Transverse colon (tissue), 4 donors: Measurements from ENCODE around the gene CADPS2. TPM values are rescaled to one million over a fixed set of nuclear protein-coding genes. Genes with fewer than 3 reads are reported as not detected.

ENCODE experiments used
- DNase-seq: peaks from one replicate; pipeline ENCODE4 v3.0.0-alpha.2; 2019
- H3K27ac ChIP-seq, 4 donors: fragments of 200-600 bp; sonication (generic); 2 replicates each; pipeline ENCODE4 v1.5.1; 2016 to 2018; ENCODE audit warnings: inconsistent platforms in 4 of 4
- H3K27me3 ChIP-seq: fragments of 200-600 bp; sonication (generic); 2 replicates; pipeline ENCODE4 v1.5.1; 2017; ENCODE audit warnings: inconsistent platforms
- H3K36me3 ChIP-seq, 4 donors: fragments of 200-600 bp; sonication (generic); 2 replicates each; pipeline ENCODE4 v1.5.1; 2017 to 2019; ENCODE audit warnings: inconsistent platforms in 4 of 4
- H3K4me1 ChIP-seq, 4 donors: fragments of 200-600 bp; sonication (generic); 2 replicates each; pipeline ENCODE4 v1.5.1; 2017 to 2020; ENCODE audit warnings: inconsistent platforms in 4 of 4
- H3K4me3 ChIP-seq, 4 donors: fragments of 200-600 bp; sonication (generic); 1 replicate in 1 of 4; 2 replicates in 3 of 4; pipeline versions ENCODE4 v1.5.1 to v1.6.1; 2017 to 2019; ENCODE audit warnings: inconsistent platforms in 4 of 4
- H3K9me3 ChIP-seq, 2 donors: fragments of 200-600 bp; sonication (generic); 2 replicates each; pipeline ENCODE4 v1.5.1; 2017 to 2019; ENCODE audit warnings: inconsistent platforms in 2 of 2
- EP300 ChIP-seq: sonication (generic); formaldehyde crosslinking; IDR thresholded peaks from one replicate; pipeline ENCODE4 v1.6.1; 2017; ENCODE audit warnings: antibody characterized with exemption, low read depth
- POLR2A ChIP-seq: fragments of 450-650 bp; IDR thresholded peaks from one replicate; pipeline ENCODE4 v1.6.1; 2016; ENCODE audit warnings: antibody characterized with exemption, mild to moderate bottlenecking, moderate library complexity
- POLR2AphosphoS5 ChIP-seq, 3 donors: sonication (generic); formaldehyde crosslinking; IDR thresholded peaks; one replicate each; pipeline ENCODE4 v1.6.1; 2016; ENCODE audit warnings: antibody characterized with exemption in 3 of 3
- WGBS, 2 donors: methylation state at CpG; one replicate each; pipeline ENCODE4 v1.1.5; 2018; ENCODE audit warnings: low coverage in 1 of 2; 5-methylcytosine and 5-hydroxymethylcytosine counted together
- in situ Hi-C, 4 donors: fragments of 200-750 bp; cut with MboI; loops; one replicate each; pipeline versions ENCODE4 v1.15.0 to v1.15.1; 2017; ENCODE audit warnings: low sequenced_read_pairs in 3 of 4, low pct_ligation_motif_present in 1 of 4, low pct_unique_long_range_greater_than_20kb in 1 of 4
- intact Hi-C: fragments of 100-400 bp; cut with DNase I; formaldehyde crosslinking; loops from one replicate; pipeline ENCODE4 v1.15.1; 2023; ENCODE audit warnings: low total_unique reads
- total RNA-seq, 4 donors: library from RNA; depleted of rRNA; stranded (reverse); fragments of >200 nt; gene quantifications; one replicate each; pipeline ENCODE4 v1.1.0, GENCODE V29; 2016
- TF ChIP-seq, protein P1 (sequence below), 5 experiments: fragments of 200-600 bp in 3 of 5; fragments of 450-650 bp in 2 of 5; sonication (generic) in 3 of 5; IDR thresholded peaks; 1 replicate in 2 of 5; 2 replicates in 3 of 5; pipeline ENCODE4 v1.5.1; 2016 to 2017; ENCODE audit warnings: antibody characterized with exemption in 5 of 5, inconsistent platforms in 3 of 5, mild to moderate bottlenecking in 2 of 5, moderate library complexity in 1 of 5

The CADPS2 gene
- total RNA-seq, 4 donors from 2014 or later: 9.0 to 15.2 (median 12.6) TPM

DNA sequence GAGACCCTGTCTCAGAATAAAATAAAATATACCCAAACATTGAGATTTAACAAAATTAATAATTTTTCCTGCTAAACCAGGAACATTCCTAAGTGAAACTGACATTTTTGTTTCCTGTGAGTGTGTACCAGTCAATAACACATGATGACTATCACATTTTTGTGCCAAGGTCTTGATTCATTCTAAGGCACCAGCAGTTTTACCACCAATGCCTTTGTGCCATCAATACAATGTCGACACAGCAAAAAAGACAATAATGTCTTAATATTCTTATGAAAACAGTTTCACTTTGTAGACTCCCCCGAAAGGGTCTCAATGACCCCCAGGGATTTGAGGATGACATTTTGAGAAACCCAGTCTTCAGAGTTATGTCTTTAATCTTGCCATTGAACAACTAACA, 7.2 kb upstream of the CADPS2 start:
- 85 to 89% methylated on average over 2 of the region's 2 CpGs for WGBS, 2 donors
- H3K27ac ChIP-seq: no peak overlapping the region
- no peaks in the 10 kb centered on the region for H3K9me3 ChIP-seq
- in situ Hi-C loops: no loop called here
- no peaks in the 10 kb centered on the region for H3K36me3 ChIP-seq
- TF ChIP-seq EP300: no peak
- TF ChIP-seq, protein P1, sequence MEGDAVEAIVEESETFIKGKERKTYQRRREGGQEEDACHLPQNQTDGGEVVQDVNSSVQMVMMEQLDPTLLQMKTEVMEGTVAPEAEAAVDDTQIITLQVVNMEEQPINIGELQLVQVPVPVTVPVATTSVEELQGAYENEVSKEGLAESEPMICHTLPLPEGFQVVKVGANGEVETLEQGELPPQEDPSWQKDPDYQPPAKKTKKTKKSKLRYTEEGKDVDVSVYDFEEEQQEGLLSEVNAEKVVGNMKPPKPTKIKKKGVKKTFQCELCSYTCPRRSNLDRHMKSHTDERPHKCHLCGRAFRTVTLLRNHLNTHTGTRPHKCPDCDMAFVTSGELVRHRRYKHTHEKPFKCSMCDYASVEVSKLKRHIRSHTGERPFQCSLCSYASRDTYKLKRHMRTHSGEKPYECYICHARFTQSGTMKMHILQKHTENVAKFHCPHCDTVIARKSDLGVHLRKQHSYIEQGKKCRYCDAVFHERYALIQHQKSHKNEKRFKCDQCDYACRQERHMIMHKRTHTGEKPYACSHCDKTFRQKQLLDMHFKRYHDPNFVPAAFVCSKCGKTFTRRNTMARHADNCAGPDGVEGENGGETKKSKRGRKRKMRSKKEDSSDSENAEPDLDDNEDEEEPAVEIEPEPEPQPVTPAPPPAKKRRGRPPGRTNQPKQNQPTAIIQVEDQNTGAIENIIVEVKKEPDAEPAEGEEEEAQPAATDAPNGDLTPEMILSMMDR (IDR thresholded peaks at IDR 0.05): no peak
- no peak for TF ChIP-seq POLR2A
- no peak for TF ChIP-seq POLR2AphosphoS5 (IDR thresholded peaks at IDR 0.05)
- DNase-seq: no peak
- no peaks in the 10 kb centered on the region for H3K4me1 ChIP-seq
- H3K27me3 ChIP-seq: no peaks in the 10 kb centered on the region
- intact Hi-C loops: no loop called here
- H3K4me3 ChIP-seq: no peak overlapping the region

DNA sequence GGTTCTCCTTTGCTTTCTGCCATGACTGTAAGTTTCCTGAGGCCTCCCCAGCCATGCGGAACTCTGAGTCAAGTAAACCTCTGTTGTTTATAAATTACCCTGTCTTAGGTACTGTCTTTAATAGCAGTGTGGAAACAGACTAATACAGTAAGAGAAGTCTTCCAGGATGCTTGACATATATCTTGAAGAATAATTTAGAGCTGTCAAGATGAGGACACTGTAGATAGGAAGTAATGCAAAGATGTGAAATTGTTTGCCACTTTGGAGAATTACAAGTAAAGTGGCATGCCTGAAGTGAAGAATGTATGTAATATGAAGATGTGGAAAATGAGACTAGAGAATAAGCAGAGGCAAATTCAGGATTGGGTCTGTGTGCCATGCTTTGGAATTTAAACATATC, 2.9 kb upstream of the CADPS2 start:
- H3K27ac ChIP-seq: no peak overlapping the region
- H3K4me1 ChIP-seq: peaks cover 0 to 11% (median 7%) of the 10 kb centered on the region in 4 donors
- TF ChIP-seq POLR2A (no peak), POLR2AphosphoS5 (IDR thresholded peaks at IDR 0.05) (no peak), EP300 (no peak)
- TF ChIP-seq, protein P1 (IDR thresholded peaks at IDR 0.05): no peak
- in situ Hi-C loops (no loop called here), intact Hi-C loops (no loop called here)
- no peaks in the 10 kb centered on the region for H3K36me3 ChIP-seq
- no peak for DNase-seq
- WGBS, 2 donors: 75 to 96% methylated on average over 1 of the region's 1 CpG
- H3K4me3 ChIP-seq: no peak overlapping the region
- no peaks in the 10 kb centered on the region for H3K9me3 ChIP-seq
- H3K27me3 ChIP-seq: no peaks in the 10 kb centered on the region

DNA sequence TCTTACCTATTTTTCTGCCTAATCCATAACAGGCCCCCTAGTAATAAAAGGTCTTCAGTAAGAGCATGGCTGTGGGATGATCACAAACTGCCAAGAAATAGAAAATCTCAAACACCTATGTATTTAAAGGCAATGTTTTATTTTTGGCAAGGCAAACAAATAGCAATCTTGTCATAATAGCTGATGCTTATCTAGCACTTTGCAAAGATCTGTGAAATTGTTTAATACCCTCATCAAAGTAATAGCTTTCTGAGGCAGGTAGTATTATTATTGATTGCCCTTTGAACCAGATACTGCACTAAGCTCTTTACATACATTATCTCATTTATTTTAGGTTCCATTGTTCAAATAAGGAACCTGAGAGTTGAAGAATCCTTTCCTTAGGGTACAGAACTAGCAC, 1.6 kb upstream of the CADPS2 start:
- Histone ChIP-seq H3K27me3 (no peaks in the 10 kb centered on the region), H3K36me3 (no peaks in the 10 kb centered on the region), H3K27ac (peak overlapping the region in 1 of 4 donors; percentile 94), H3K9me3 (no peaks in the 10 kb centered on the region), H3K4me3 (no peak overlapping the region), H3K4me1 (peaks cover 0 to 15% (median 7%) of the 10 kb centered on the region in 4 donors)
- TF ChIP-seq POLR2AphosphoS5 (IDR thresholded peaks at IDR 0.05) (no peak), POLR2A (no peak), EP300 (no peak)
- TF ChIP-seq, protein P1 (IDR thresholded peaks at IDR 0.05): no peak
- intact Hi-C loops (no loop called here), in situ Hi-C loops (no loop called here)
- DNase-seq: no peak

DNA sequence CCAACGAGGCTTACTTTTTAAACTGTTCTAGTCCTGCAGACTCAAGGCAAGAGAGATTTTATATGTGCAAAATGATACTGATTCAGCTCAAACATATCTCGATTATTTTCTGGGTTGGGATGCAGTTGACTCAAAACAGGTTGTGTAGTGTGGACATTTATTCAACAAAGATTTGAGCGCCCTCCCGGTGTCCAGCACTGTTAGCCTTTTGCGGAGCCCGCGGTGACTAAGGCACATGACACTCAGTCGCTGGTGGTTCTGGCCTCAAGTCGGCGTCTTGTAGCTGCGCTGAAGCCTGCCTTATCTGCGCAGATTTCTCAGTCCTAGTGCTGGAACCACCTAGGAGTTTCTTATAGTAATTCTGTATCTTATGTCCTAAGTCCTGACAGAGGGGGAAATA, 938 bp upstream of the CADPS2 start:
- intact Hi-C loops: no loop called here
- in situ Hi-C loops: no loop called here
- WGBS, 2 donors: 1 to 7% methylated on average over 7 to 12 of the region's 12 CpGs
- TF ChIP-seq POLR2A: no peak
- TF ChIP-seq, protein P1 (IDR thresholded peaks at IDR 0.05): peak in 1 of 5 experiments; percentile 31
- Histone ChIP-seq H3K27ac (peak overlapping the region; percentile 91 to 94 (median 93)), H3K36me3 (no peaks in the 10 kb centered on the region), H3K9me3 (no peaks in the 10 kb centered on the region), H3K27me3 (no peaks in the 10 kb centered on the region), H3K4me3 (peak overlapping the region; percentile 71 to 86 (median 78)), H3K4me1 (peaks cover 0 to 15% (median 7%) of the 10 kb centered on the region in 4 donors)
- peak; percentile 62 for DNase-seq
